IPS-NIHi11 (cell line): ENCODE data around the gene KRTAP10-11.
A peak's percentile ranks its signal among the peaks of the same experiment; 100 is the strongest.
"Not testable (repeated sequence)": the region's sequence is repeated elsewhere in the genome, so short reads cannot be mapped to it uniquely, and the experiment has no call there.

Source experiments
- DNase-seq: peaks from one replicate; pipeline ENCODE4 v3.0.0; 2012; ENCODE audit warnings: mixed read lengths, low spot score

KRTAP10-11 gene

GRCh38 chr21:44638506-44639330 is 7.5 kb upstream of the KRTAP10-11 start:
- not testable (repeated sequence) for DNase-seq

GRCh38 chr21:44639331-44639655 is 6.9 kb upstream of the KRTAP10-11 start:
- DNase-seq, result no peak

DNA sequence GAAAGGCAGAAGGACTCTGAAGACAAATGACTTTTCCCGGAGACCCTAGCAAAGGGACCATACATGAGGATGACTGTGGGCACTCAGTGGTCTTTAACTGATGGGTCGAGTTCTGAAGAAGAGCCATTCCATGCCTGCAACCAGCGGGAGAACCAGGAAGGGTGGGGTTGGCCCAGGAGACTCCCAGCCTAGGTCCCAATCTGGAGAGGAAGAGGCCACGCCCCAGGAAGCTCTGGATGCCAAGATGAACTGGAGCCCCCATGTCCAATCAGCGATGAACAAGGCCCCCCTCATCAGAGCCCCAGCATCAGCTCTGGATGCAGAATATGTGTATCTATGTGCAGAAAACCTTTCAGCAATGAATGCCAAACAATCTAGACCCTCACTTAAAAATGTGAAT is 5.5 kb upstream of the KRTAP10-11 start:
- no peak for DNase-seq

DNA sequence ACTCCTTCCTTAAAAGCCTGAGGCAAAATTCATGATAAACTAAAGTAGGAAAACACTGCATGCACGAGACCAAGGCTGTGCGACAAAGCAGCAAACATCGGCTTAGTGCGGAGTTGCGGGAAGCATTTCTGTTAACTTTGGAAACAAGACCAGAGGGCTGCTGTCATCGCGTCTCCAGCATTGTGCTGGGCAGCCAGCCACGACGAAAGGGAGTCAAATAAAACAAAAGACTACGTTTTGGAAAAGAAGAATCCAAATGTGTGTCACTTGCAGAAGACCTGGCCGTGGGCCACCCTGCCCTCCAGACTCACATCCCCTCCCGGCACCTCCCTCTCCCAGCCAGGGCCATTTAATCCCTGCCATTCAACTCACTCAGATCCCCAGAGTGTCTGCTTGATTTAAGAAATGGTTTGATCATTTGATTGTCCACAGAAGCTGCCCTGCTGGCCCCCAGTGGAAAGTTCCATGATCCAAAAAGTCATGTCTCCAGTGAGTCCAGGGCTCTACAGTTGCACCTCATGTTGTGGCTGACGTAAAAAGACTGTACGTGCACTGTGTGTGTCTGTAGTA is 2.4 kb upstream of the KRTAP10-11 start:
- DNase-seq, result no peak

DNA sequence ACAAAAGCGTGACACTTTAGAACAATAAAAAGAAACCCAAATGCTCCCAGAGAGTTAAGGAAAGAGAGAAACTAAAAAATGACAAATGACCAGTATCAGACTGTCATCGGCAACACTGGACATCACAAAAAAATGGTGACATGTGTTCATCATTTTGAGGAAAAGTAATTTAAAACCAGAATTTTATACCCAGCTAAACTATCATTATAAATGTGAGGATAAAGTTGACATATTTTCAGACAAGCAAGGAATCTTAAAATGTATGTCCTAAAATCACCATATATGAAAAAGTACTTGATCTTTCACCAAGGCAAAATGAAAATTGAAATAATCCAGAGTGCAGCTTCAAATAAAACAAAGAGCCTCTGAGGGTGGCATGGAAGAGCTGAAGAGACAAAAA is 1.3 kb upstream of the KRTAP10-11 start:
- no peak for DNase-seq

DNA sequence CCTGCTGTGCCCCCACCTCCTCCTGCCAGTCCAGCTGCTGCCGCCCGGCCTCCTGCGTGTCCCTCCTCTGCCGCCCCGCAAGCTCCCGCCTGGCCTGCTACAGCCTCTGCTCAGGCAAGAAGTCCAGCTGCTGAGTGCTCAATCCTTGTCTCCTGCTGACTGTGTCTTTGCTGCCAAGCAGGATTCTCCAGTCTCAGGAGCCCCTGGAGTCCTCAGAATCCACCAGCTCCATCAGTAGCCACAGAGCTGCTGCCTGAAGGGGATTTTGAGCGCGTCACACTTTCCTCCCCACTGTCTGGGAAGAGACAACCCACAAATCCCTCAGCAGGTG is 973 bp downstream of the KRTAP10-11 start:
- DNase-seq, result no peak

- no peak for DNase-seq
Observed at GRCh38 chr21:44648557-44649311, 2.5 kb downstream of the KRTAP10-11 start.

- no peak for DNase-seq
Observed at GRCh38 chr21:44649521-44650100, 3.4 kb downstream of the KRTAP10-11 start.

DNA sequence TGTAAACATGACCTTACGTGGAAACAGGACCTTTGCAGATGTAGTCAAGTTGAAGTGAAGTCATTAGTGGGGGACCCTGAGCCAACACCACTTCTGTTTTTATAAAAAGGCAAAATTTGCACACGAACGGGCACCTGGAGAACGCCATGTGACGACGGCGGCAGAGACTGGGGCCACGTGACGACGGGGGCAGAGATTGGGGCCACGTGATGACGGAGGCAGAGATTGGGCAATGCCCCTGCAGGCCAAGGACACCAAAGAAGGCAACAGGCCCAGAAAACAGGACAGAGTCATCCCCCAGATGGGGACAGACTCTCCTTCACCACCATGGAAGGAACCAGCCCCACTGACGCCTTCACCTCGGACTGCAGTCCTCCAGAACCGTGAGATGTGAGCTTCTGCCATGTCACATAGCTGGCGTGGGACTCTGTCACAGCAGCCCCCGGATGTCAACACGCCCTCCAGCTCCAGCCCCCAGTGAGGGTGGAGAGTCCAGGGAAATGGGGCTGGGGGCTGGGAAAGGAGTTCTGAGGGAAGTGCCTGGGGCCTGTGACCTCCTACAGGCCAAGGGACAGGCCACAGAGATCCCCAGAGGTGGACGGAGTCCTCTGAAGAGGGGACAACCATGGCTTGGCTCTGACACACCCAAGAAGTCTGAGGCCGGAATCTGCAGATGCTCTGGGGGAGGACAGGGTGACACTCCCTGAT is 4.2 kb downstream of the KRTAP10-11 start:
- DNase-seq, result no peak

- DNase-seq, result no peak
Observed at GRCh38 chr21:44650973-44651675, 4.9 kb downstream of the KRTAP10-11 start.

DNA sequence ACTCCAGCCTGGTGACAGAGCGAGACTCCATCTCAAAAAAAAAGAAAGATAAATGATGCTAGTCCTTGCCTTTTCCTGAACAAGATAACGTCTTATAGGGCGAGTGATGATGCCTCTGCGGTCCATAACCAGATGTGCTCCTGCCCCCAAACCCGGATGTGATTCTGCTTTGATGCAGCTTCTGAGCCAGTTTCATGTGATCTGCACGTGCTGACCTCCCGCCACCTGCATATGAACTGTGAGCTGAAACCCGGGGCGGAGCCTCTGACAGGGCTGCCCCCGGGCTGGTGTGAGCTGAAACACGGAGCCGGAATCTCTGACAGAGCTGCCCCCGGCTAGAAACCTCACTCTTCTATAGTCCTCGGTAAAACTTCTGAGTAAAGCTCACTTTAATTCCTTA is 6.9 kb downstream of the KRTAP10-11 start:
- DNase-seq, result peak; percentile 38

- DNase-seq, result no peak
Observed at GRCh38 chr21:44653656-44654575, 7.7 kb downstream of the KRTAP10-11 start.

GRCh38 chr21:44654576-44655175 is 8.5 kb downstream of the KRTAP10-11 start, which contains the start of gene KRTAP12-4:
Gene KRTAP12-4 (minus strand): TSS chr21:44654659. CDS start chr21:44654614, 45 bp downstream.
- DNase-seq, result no peak

DNA sequence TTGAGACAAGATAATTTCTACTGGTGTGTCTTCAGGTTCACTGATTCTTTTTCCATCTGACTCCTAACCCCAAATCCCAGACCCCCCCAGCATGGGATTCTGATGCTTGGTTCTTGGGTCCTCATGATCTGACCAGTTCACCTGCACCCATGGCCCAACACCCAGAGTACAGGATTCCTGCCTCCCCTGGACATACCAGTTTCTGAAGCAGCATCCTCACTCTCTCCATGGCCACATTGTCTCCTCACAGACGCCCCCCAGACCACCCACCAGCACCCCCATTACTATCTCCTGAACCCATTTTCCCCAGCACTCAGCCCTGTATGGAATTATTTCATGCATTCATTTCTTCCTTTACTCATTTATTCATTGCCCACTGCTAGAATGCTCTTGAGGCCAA is 10.7 kb downstream of the KRTAP10-11 start:
- no peak for DNase-seq

- DNase-seq, result no peak
Observed at GRCh38 chr21:44657635-44658540, 11.7 kb downstream of the KRTAP10-11 start, which contains the start of gene KRTAP12-3. Gene KRTAP12-3 (plus strand): TSS chr21:44657932. CDS start chr21:44657980, 48 bp downstream.

GRCh38 chr21:44658541-44658910 is 12.3 kb downstream of the KRTAP10-11 start:
- no peak for DNase-seq

- DNase-seq, result no peak
Observed at GRCh38 chr21:44658913-44659595, 12.8 kb downstream of the KRTAP10-11 start.

- not testable (repeated sequence) for DNase-seq
Observed at GRCh38 chr21:44661567-44661966, 15.4 kb downstream of the KRTAP10-11 start.
